Liver (tissue), 9 donors: ENCODE results near the gene NDUFA13. TPM values are rescaled to one million over a fixed set of nuclear protein-coding genes. Genes with fewer than 3 reads are reported as not detected.

ENCODE experiments used
- DNase-seq: peaks from one replicate; pipeline ENCODE4 v3.0.0-alpha.2; 2017; ENCODE audit warnings: low spot score
- H3K27ac ChIP-seq, 2 donors: one replicate each; pipeline ENCODE4 v1.7.0; 2013; ENCODE audit warnings: inconsistent platforms in 2 of 2, low read length in 2 of 2, control low read depth in 1 of 2, low read depth in 1 of 2, mild to moderate bottlenecking in 1 of 2
- H3K27me3 ChIP-seq, 4 donors: one replicate each; pipeline versions ENCODE4 v1.6.1 to v1.7.0; 2013; ENCODE audit warnings: low read length in 3 of 4, inconsistent platforms in 1 of 4, mild to moderate bottlenecking in 1 of 4, moderate library complexity in 1 of 4; ENCODE audit not compliant: control insufficient read depth in 4 of 4, insufficient read depth in 4 of 4
- H3K36me3 ChIP-seq, 4 donors: one replicate each; pipeline versions ENCODE4 v1.6.1 to v1.7.0; 2013; ENCODE audit warnings: low read length in 3 of 4, mild to moderate bottlenecking in 3 of 4, low read depth in 1 of 4, moderate library complexity in 1 of 4; ENCODE audit not compliant: control insufficient read depth in 4 of 4, insufficient read depth in 3 of 4
- H3K4me1 ChIP-seq, 4 donors: one replicate each; pipeline versions ENCODE4 v1.6.1 to v1.7.0; 2013; ENCODE audit warnings: low read length in 3 of 4, mild to moderate bottlenecking in 3 of 4, moderate library complexity in 1 of 4; ENCODE audit not compliant: control insufficient read depth in 4 of 4, insufficient read depth in 4 of 4
- H3K4me3 ChIP-seq, 3 donors: one replicate each; pipeline versions ENCODE4 v1.6.1 to v1.7.0; 2013; ENCODE audit warnings: low read length in 3 of 3, control low read depth in 1 of 3, low read depth in 1 of 3, mild to moderate bottlenecking in 1 of 3
- H3K9ac ChIP-seq, 2 donors: one replicate each; pipeline ENCODE4 v1.7.0; 2013; ENCODE audit warnings: low read length in 2 of 2, mild to moderate bottlenecking in 2 of 2, moderate library complexity in 2 of 2, control low read depth in 1 of 2, low read depth in 1 of 2
- H3K9me3 ChIP-seq, 4 donors: one replicate each; pipeline versions ENCODE4 v1.6.1 to v1.7.0; 2013; ENCODE audit warnings: low read length in 3 of 4; ENCODE audit not compliant: control insufficient read depth in 4 of 4
- ATF3 ChIP-seq: IDR thresholded peaks from 2 replicates; pipeline ENCODE4 v1.6.1; 2016; ENCODE audit warnings: antibody characterized with exemption
- EGR1 ChIP-seq, 2 donors: IDR thresholded peaks; 2 replicates each; pipeline ENCODE4 v1.6.1; 2016 to 2018; ENCODE audit warnings: antibody characterized with exemption in 2 of 2, low read depth in 2 of 2
- FOXA1 ChIP-seq: IDR thresholded peaks from 2 replicates; pipeline ENCODE4 v1.6.1; 2016; ENCODE audit warnings: antibody characterized with exemption
- FOXA2 ChIP-seq: IDR thresholded peaks from 2 replicates; pipeline ENCODE4 v1.6.1; 2016; ENCODE audit warnings: antibody characterized with exemption
- GABPA ChIP-seq, 2 donors: IDR thresholded peaks in 1 of 2; conservative IDR thresholded peaks in 1 of 2; 2 replicates each; pipeline ENCODE4 v1.6.1; 2016; ENCODE audit warnings: antibody characterized with exemption in 2 of 2, mild to moderate bottlenecking in 1 of 2, moderate library complexity in 1 of 2
- HNF4A ChIP-seq, 2 donors: conservative IDR thresholded peaks; 2 replicates each; pipeline ENCODE4 v1.6.1; 2016; ENCODE audit warnings: antibody characterized with exemption in 2 of 2, mild to moderate bottlenecking in 2 of 2
- HNF4G ChIP-seq: IDR thresholded peaks from 2 replicates; pipeline ENCODE4 v1.6.1; 2016; ENCODE audit warnings: antibody characterized with exemption
- MAX ChIP-seq: IDR thresholded peaks from 2 replicates; pipeline ENCODE4 v1.6.1; 2016; ENCODE audit warnings: antibody characterized with exemption
- RAD21 ChIP-seq, 2 donors: IDR thresholded peaks; 2 replicates each; pipeline ENCODE4 v1.6.1; 2016; ENCODE audit warnings: antibody characterized with exemption in 2 of 2, mild to moderate bottlenecking in 2 of 2
- REST ChIP-seq: IDR thresholded peaks from 2 replicates; pipeline ENCODE4 v1.6.1; 2016; ENCODE audit warnings: antibody characterized with exemption, mild to moderate bottlenecking
- RXRA ChIP-seq, 2 donors: IDR thresholded peaks; 2 replicates each; pipeline ENCODE4 v1.6.1; 2017 to 2018; ENCODE audit warnings: antibody characterized with exemption in 2 of 2, mild to moderate bottlenecking in 1 of 2
- SP1 ChIP-seq: IDR thresholded peaks from 2 replicates; pipeline ENCODE4 v1.6.1; 2018; ENCODE audit warnings: antibody characterized with exemption, mild to moderate bottlenecking
- TAF1 ChIP-seq: conservative IDR thresholded peaks from 2 replicates; pipeline ENCODE4 v1.6.1; 2016; ENCODE audit warnings: antibody characterized with exemption, mild to moderate bottlenecking
- YY1 ChIP-seq: IDR thresholded peaks from 2 replicates; pipeline ENCODE4 v1.6.1; 2016; ENCODE audit warnings: antibody characterized with exemption, mild to moderate bottlenecking
- ZBTB33 ChIP-seq: IDR thresholded peaks from 2 replicates; pipeline ENCODE4 v1.6.1; 2016; ENCODE audit warnings: antibody characterized with exemption
- WGBS: extraction: QIAGEN DNeasy Blood & Tissue Kit; methylation state at CpG from one replicate; pipeline ENCODE4 v1.1.7; 2013; 5-methylcytosine and 5-hydroxymethylcytosine counted together
- polyA plus RNA-seq, 2 donors: library from polyadenylated mRNA; stranded (reverse) in 1 of 2; unstranded in 1 of 2; fragments of 200-250 nt in 1 of 2; fragments of >200 nt in 1 of 2; fragmentation: Nextera tagmentation in 1 of 2; extraction: Ambion mirVana in 1 of 2; gene quantifications; one replicate each; pipeline versions ENCODE4 v1.2.1 to v1.2.3, GENCODE V29; 2013 to 2015
- total RNA-seq, 2 donors: library from RNA; depleted of rRNA; stranded (reverse); fragments of >200 nt; gene quantifications; one replicate each; pipeline ENCODE4 v1.2.3, GENCODE V29; 2014
- donor health status: healthy.
- donor health status: healthy.
- donor health status: healthy.
- donor health status: healthy.
- donor health status: healthy.

NDUFA13 gene
- total and polyA plus RNA-seq, 4 donors, result 45.3 to 239 (median 130) TPM

- Histone ChIP-seq H3K27me3 (no peaks in the 10 kb centered on the region), H3K36me3 (no peaks in the 10 kb centered on the region), H3K4me3 (no peak overlapping the region), H3K9me3 (peaks cover 0 to 1% (median 0%) of the 10 kb centered on the region in 4 donors), H3K4me1 (no peaks in the 10 kb centered on the region), H3K9ac (no peak overlapping the region), H3K27ac (no peak overlapping the region)
- no peak for DNase-seq
- 89% methylated on average over 25 of the region's 25 CpGs for WGBS
- no peak for TF ChIP-seq GABPA (IDR thresholded peaks at IDR 0.05 in 1 of 2, conservative IDR thresholded peaks at IDR 0.05 in 1 of 2)
These were observed 53.1 kb downstream of the NDUFA13 start for GRCh38 chr19:19568802-19569756.

- no peak for DNase-seq
- no peaks in the 10 kb centered on the region for H3K4me1 ChIP-seq
- H3K36me3 ChIP-seq, result no peaks in the 10 kb centered on the region
- no peak overlapping the region for H3K4me3 ChIP-seq
- TF ChIP-seq FOXA1, result no peak
- TF ChIP-seq HNF4G, result no peak
- no peak for TF ChIP-seq ZBTB33
- TF ChIP-seq YY1, result no peak
- no peak for TF ChIP-seq FOXA2
- H3K9me3 ChIP-seq, result peaks cover 0 to 1% (median 0%) of the 10 kb centered on the region in 4 donors
- H3K9ac ChIP-seq, result no peak overlapping the region
- 79% methylated on average over 10 of the region's 10 CpGs for WGBS
- H3K27me3 ChIP-seq, result no peaks in the 10 kb centered on the region
- H3K27ac ChIP-seq, result no peak overlapping the region
These were observed 54.5 kb downstream of the NDUFA13 start for GRCh38 chr19:19570571-19570970.

GRCh38 chr19:19571071-19571786 is 55.2 kb downstream of the NDUFA13 start:
- WGBS, result 87% methylated on average over 11 of the region's 11 CpGs
- TF ChIP-seq GABPA (IDR thresholded peaks at IDR 0.05 in 1 of 2, conservative IDR thresholded peaks at IDR 0.05 in 1 of 2), result no peak
- no peak for TF ChIP-seq RXRA (IDR thresholded peaks at IDR 0.05)
- no peak for TF ChIP-seq REST
- no peak for TF ChIP-seq RAD21 (IDR thresholded peaks at IDR 0.05)
- TF ChIP-seq FOXA1, result no peak
- no peak for TF ChIP-seq EGR1 (IDR thresholded peaks at IDR 0.05; ENCODE audit: low read depth in 2 of 2)
- no peak for TF ChIP-seq ATF3
- no peak for TF ChIP-seq ZBTB33
- TF ChIP-seq HNF4G, result no peak
- TF ChIP-seq TAF1, result no peak
- no peak for TF ChIP-seq FOXA2
- no peak for TF ChIP-seq HNF4A (conservative IDR thresholded peaks at IDR 0.05)
- TF ChIP-seq MAX, result no peak
- TF ChIP-seq SP1, result no peak
- H3K27me3 ChIP-seq, result no peaks in the 10 kb centered on the region

More at GRCh38 chr19:19571071-19571786, 55.2 kb downstream of the NDUFA13 start:
- Histone ChIP-seq H3K36me3 (no peaks in the 10 kb centered on the region), H3K9me3 (peaks cover 0 to 1% (median 0%) of the 10 kb centered on the region in 4 donors), H3K9ac (no peak overlapping the region), H3K4me1 (no peaks in the 10 kb centered on the region), H3K27ac (no peak overlapping the region), H3K4me3 (no peak overlapping the region)
- no peak for DNase-seq
